HG02885 (cell line): Measurements from ENCODE around the gene EDRF1.
A peak's percentile ranks its signal among the peaks of the same experiment; 100 is the strongest.
"Not testable (repeated sequence)": the region's sequence is repeated elsewhere in the genome, so short reads cannot be mapped to it uniquely, and the experiment has no call there.

Experiments used
- ATAC-seq: cut with Tn5 transposase; IDR thresholded peaks from one replicate; pipeline ENCODE4 v1.9.1; 2021; ENCODE audit warnings: mild to moderate bottlenecking; ENCODE audit not compliant: unreplicated experiment, poor library complexity

Gene EDRF1

GRCh38 chr10:125719173-125720001 lies at the start of gene EDRF1:
Gene EDRF1 (plus strand): TSS chr10:125719709. CDS start chr10:125719808, 99 bp downstream.
- peak; percentile 92 for ATAC-seq

GRCh38 chr10:125672884-125673283 lies 46.6 kb upstream of the EDRF1 start:
- no peak for ATAC-seq

- no peak for ATAC-seq
Measured at GRCh38 chr10:125679436-125679835, 40.1 kb upstream of the EDRF1 start.

- no peak for ATAC-seq
Measured at GRCh38 chr10:125683063-125683462, 36.4 kb upstream of the EDRF1 start, which contains the start of gene TEX36. Gene TEX36 (minus strand): TSS chr10:125683163. CDS start chr10:125682989, 174 bp downstream.

- ATAC-seq = no peak
Measured at GRCh38 chr10:125683821-125684220, 35.7 kb upstream of the EDRF1 start.

GRCh38 chr10:125684581-125684980 lies 34.9 kb upstream of the EDRF1 start:
- ATAC-seq = no peak

- ATAC-seq = no peak
Measured at GRCh38 chr10:125687507-125688185, 31.9 kb upstream of the EDRF1 start.

- ATAC-seq = no peak
Measured at GRCh38 chr10:125689955-125690569, 29.4 kb upstream of the EDRF1 start.

- ATAC-seq = no peak
Measured at GRCh38 chr10:125691160-125691981, 28.1 kb upstream of the EDRF1 start.

GRCh38 chr10:125692196-125692595 lies 27.3 kb upstream of the EDRF1 start:
- ATAC-seq = no peak

GRCh38 chr10:125692601-125693523 lies 26.6 kb upstream of the EDRF1 start:
- no peak for ATAC-seq

- ATAC-seq = no peak
Measured at GRCh38 chr10:125693524-125693847, 26.0 kb upstream of the EDRF1 start.

- ATAC-seq = no peak
Measured at GRCh38 chr10:125694883-125695282, 24.6 kb upstream of the EDRF1 start.

- not testable (repeated sequence) for ATAC-seq
Measured at GRCh38 chr10:125696884-125697283, 22.6 kb upstream of the EDRF1 start.

GRCh38 chr10:125698481-125698998 lies 21.0 kb upstream of the EDRF1 start:
- no peak for ATAC-seq

GRCh38 chr10:125699562-125700143 lies 19.9 kb upstream of the EDRF1 start:
- ATAC-seq = no peak

GRCh38 chr10:125700355-125700911 lies 19.1 kb upstream of the EDRF1 start:
- no peak for ATAC-seq
